K562 (cell line): ENCODE measurements around the gene LPIN1. TPM values are rescaled to one million over a fixed set of nuclear protein-coding genes. Genes with fewer than 3 reads are reported as not detected.

ENCODE experiments used
- ATF3 ChIP-seq, 2 experiments: fragments of 450-650 bp in 1 of 2; sonication (generic) in 1 of 2; formaldehyde crosslinking in 1 of 2; IDR thresholded peaks in 1 of 2; conservative IDR thresholded peaks in 1 of 2; 2 replicates each; pipeline versions ENCODE4 v1.6.1 to v1.8.1; 2016 to 2023; ENCODE audit warnings: mild to moderate bottlenecking in 2 of 2, moderate library complexity in 2 of 2, inconsistent platforms in 1 of 2, missing genetic modification reagents in 1 of 2
- CBX1 ChIP-seq: sonication (generic); IDR thresholded peaks from 2 replicates; pipeline ENCODE4 v1.6.1; 2016; ENCODE audit warnings: antibody characterized with exemption, low read depth, mild to moderate bottlenecking
- CBX5 ChIP-seq: IDR thresholded peaks from 2 replicates; pipeline ENCODE4 v1.6.1; 2014; ENCODE audit warnings: low read depth, borderline replicate concordance
- CTCFL ChIP-seq: IDR thresholded peaks from 2 replicates; pipeline ENCODE4 v1.6.1; 2011; ENCODE audit warnings: borderline replicate concordance, low read depth, mild to moderate bottlenecking, moderate library complexity, low read length; ENCODE audit not compliant: insufficient read depth, poor library complexity, severe bottlenecking
- DLX4 ChIP-seq: fragments of 250-450 bp; sonication (Bioruptor Pico); IDR thresholded peaks from 2 replicates; pipeline ENCODE4 v1.6.1; 2021; ENCODE audit warnings: mild to moderate bottlenecking
- FOXK2 ChIP-seq, 2 experiments: fragments of 450-650 bp; IDR thresholded peaks in 1 of 2; conservative IDR thresholded peaks in 1 of 2; 2 replicates each; pipeline ENCODE4 v1.6.1; 2016; ENCODE audit warnings: low read depth in 2 of 2, mild to moderate bottlenecking in 1 of 2
- HDAC1 ChIP-seq, 2 experiments: fragments of 450-650 bp; IDR thresholded peaks; 2 replicates each; pipeline ENCODE4 v1.6.1; 2016 to 2017; ENCODE audit warnings: inconsistent platforms in 1 of 2, mild to moderate bottlenecking in 1 of 2, moderate library complexity in 1 of 2
- JUND ChIP-seq, 2 experiments: IDR thresholded peaks; 2 replicates in 1 of 2; 3 replicates in 1 of 2; pipeline ENCODE4 v1.6.1; 2011; ENCODE audit warnings: borderline replicate concordance in 2 of 2, low read depth in 2 of 2, low read length in 2 of 2, improper control_type of control experiment in 1 of 2, missing biosample characterization in 1 of 2, missing genetic modification characterization in 1 of 2, missing genetic modification reagents in 1 of 2
- KAT8 ChIP-seq: fragments of 450-650 bp; IDR thresholded peaks from 2 replicates; pipeline ENCODE4 v1.6.1; 2016; ENCODE audit warnings: low read depth, mild to moderate bottlenecking
- KDM4B ChIP-seq, 2 experiments: fragments of 450-650 bp in 1 of 2; sonication (generic) in 1 of 2; IDR thresholded peaks; 2 replicates each; pipeline ENCODE4 v1.6.1; 2016 to 2017; ENCODE audit warnings: borderline replicate concordance in 2 of 2, antibody characterized with exemption in 1 of 2, low read depth in 1 of 2, mild to moderate bottlenecking in 1 of 2
- KDM5B ChIP-seq: fragments of 200-600 bp; sonication (generic); IDR thresholded peaks from 2 replicates; pipeline ENCODE4 v1.6.1; 2012; ENCODE audit warnings: low read depth, mild to moderate bottlenecking, moderate library complexity, low read length, control low read depth, inconsistent platforms; ENCODE audit not compliant: insufficient replicate concordance
- MAFK ChIP-seq: IDR thresholded peaks from 2 replicates; pipeline ENCODE4 v1.6.1; 2011; ENCODE audit warnings: low read length, improper control_type of control experiment
- MECOM ChIP-seq: fragments of 250-450 bp; sonication (Bioruptor Pico); IDR thresholded peaks from 2 replicates; pipeline ENCODE4 v1.8.0; 2022; ENCODE audit warnings: inconsistent platforms
- NCOR1 ChIP-seq: fragments of 450-650 bp; IDR thresholded peaks from 2 replicates; pipeline ENCODE4 v1.6.1; 2016; ENCODE audit warnings: mild to moderate bottlenecking, moderate library complexity
- NFRKB ChIP-seq: fragments of 450-650 bp; IDR thresholded peaks from 2 replicates; pipeline ENCODE4 v1.6.1; 2016; ENCODE audit warnings: low read depth
- RBM17 ChIP-seq: fragments of 200-400 bp; formaldehyde crosslinking; IDR thresholded peaks from 2 replicates; pipeline ENCODE4 v1.6.1; 2017; ENCODE audit warnings: low read depth, mild to moderate bottlenecking, low read length, borderline replicate concordance
- SIN3B ChIP-seq: fragments of 450-650 bp; IDR thresholded peaks from 2 replicates; pipeline ENCODE4 v1.6.1; 2017; ENCODE audit warnings: low read depth, mild to moderate bottlenecking, moderate library complexity
- SMC3 ChIP-seq: conservative IDR thresholded peaks from 2 replicates; pipeline ENCODE4 v1.6.1; 2011; ENCODE audit warnings: low read depth, low read length, improper control_type of control experiment; ENCODE audit not compliant: insufficient read depth
- SREBF1 ChIP-seq: fragments of 150-350 bp; IDR thresholded peaks from 2 replicates; pipeline ENCODE4 v1.6.1; 2014; ENCODE audit warnings: antibody characterized with exemption, low read depth, low read length, borderline replicate concordance
- TGIF2 ChIP-seq: sonication (generic); formaldehyde crosslinking; IDR thresholded peaks from 2 replicates; pipeline ENCODE4 v1.8.1; 2022; ENCODE audit warnings: mild to moderate bottlenecking, missing genetic modification reagents, moderate library complexity
- ZNF644 ChIP-seq: fragments of 200-800 bp; sonication (Bioruptor generic); IDR thresholded peaks from 2 replicates; pipeline ENCODE4 v1.6.1; 2016; ENCODE audit warnings: low read depth, missing genetic modification characterization, missing compliant biosample characterization
- polyA plus RNA-seq, 8 experiments: library from polyadenylated mRNA; depleted of rRNA in 4 of 8; stranded (reverse) in 5 of 8; unstranded in 3 of 8; fragments of >200 nt; fragmentation: Nextera tagmentation in 2 of 8; fragmentation: Illumina TruSeq in 1 of 8; extraction: Ambion mirVana in 2 of 8; extraction: Trizol in 1 of 8; gene quantifications; 2 replicates each; pipeline versions ENCODE4 v1.2.1 to v1.2.3, GENCODE V29; 2011 to 2014; ENCODE audit warnings: inconsistent platforms in 1 of 8, missing spikeins in 1 of 8
- total RNA-seq, 7 experiments: library from RNA; depleted of rRNA in 6 of 7; stranded (reverse); fragments of >200 nt in 6 of 7; fragmentation: Illumina TruSeq in 2 of 7; extraction: Trizol in 2 of 7; gene quantifications; 2 replicates each; pipeline versions ENCODE4 v1.2.1 to v1.2.3, GENCODE V29; 2011 to 2021; ENCODE audit warnings: low replicate concordance in 1 of 7

Gene LPIN1
- total and polyA plus RNA-seq, 9 of the 15 experiments (the other 6 are each of a cell fraction or from before 2014, with no cell fraction given) = 9.2 to 84.0 (median 27.8) TPM

DNA sequence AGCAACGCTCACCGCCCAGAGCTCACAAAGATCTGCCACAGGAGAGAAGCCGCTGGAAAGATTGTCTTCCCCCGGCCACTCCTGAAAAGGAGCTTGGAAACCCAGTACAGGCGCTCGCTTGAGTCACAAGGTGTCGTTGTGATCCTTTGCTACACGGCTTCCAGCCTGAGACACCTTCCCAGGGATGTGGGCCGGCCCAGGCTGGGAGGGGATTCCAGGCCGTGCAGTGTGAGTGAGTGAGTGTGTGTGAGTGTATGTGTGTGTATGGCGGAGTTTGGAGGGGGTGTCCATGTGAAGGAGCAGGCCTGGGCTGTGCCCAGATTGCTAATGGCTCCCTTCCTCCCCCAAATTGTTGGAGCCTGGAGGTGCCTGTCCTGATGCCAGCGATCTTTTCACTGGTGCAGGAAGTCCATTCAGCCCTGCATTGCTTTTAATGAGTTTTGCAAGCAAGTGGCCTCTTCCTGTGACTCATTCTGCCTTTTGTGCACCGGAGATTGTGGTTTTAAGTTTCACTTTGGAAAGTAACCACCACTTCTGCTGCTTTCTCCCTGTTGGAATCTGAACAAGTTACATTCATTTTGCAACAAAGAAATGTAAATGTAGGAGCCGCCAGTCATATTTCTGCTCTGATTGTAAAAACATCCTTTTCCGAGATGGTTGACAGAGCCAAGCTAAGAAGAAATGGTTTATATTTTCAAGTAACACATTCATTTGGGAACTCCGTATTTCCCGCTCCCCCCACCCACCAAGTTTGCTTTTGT, 83.7 kb downstream of the LPIN1 start (continued):
- TF ChIP-seq CBX5 = no peak
- no peak for TF ChIP-seq KAT8
- no peak for TF ChIP-seq KDM5B
- TF ChIP-seq DLX4 (CRISPR knock-in tag) = no peak
- peak in 1 of 2 experiments; percentile 52; a peak in 1 of 4 replicates for TF ChIP-seq FOXK2 (conservative IDR thresholded peaks at IDR 0.05 in 1 of 2, IDR thresholded peaks at IDR 0.05 in 1 of 2; ENCODE audit: low read depth in 2 of 2)
- peak in 1 of 2 experiments; percentile 89; a peak in 1 of 4 replicates for TF ChIP-seq HDAC1 (IDR thresholded peaks at IDR 0.05)
- TF ChIP-seq NFRKB = peak; percentile 69; the same call in 1 of the 2 replicates
- TF ChIP-seq KDM4B (IDR thresholded peaks at IDR 0.05; ENCODE audit: borderline replicate concordance in 2 of 2, low read depth in 1 of 2) = no peak; a peak in 1 of 4 replicates
- no peak for TF ChIP-seq RBM17
- TF ChIP-seq MAFK = no peak
- TF ChIP-seq SMC3 = peak; percentile 71
- TF ChIP-seq ZNF644 (tag) = no peak; the same call in 1 of the 2 replicates
- no peak for TF ChIP-seq TGIF2 (CRISPR knock-in tag)
- no peak for TF ChIP-seq SREBF1
- no peak for TF ChIP-seq MECOM (CRISPR knock-in tag)
- peak; percentile 92 for TF ChIP-seq ATF3 (IDR thresholded peaks at IDR 0.05)
- TF ChIP-seq ATF3 (CRISPR knock-in tag; conservative IDR thresholded peaks at IDR 0.05) = no peak
- TF ChIP-seq JUND (IDR thresholded peaks at IDR 0.05; ENCODE audit: borderline replicate concordance, low read depth, low read length) = peak; percentile 97
- peak; percentile 95; the same call in 2 of the 3 replicates for TF ChIP-seq JUND (tag; IDR thresholded peaks at IDR 0.05; ENCODE audit: borderline replicate concordance, low read depth, low read length)
- 0 out of 2 replicates have a peak, but pooled peaks have one; percentile 28 for TF ChIP-seq NCOR1
- TF ChIP-seq CBX1 = no peak
- TF ChIP-seq CTCFL = no peak
- no peak for TF ChIP-seq SIN3B
